GM23338 (cell line): ENCODE measurements around the gene PDXK. TPM values are rescaled to one million over a fixed set of nuclear protein-coding genes. Genes with fewer than 3 reads are reported as not detected.

Experiments
- ATAC-seq: fragments of 200-7000 bp; cut with Tn5 transposase; 3 replicates; pipeline ENCODE4 v1.9.1; 2020
- DNase-seq: peaks from one replicate; pipeline ENCODE4 v3.0.0-alpha.2; 2015; ENCODE audit warnings: low spot score
- H2AFZ ChIP-seq: fragments of 200-600 bp; sonication (generic); 2 replicates; pipeline ENCODE4 v1.8.0; 2016; ENCODE audit warnings: antibody characterized with exemption, mild to moderate bottlenecking, moderate library complexity
- H3F3A ChIP-seq: fragments of 200-600 bp; sonication (generic); replicated peaks from 2 replicates; pipeline ENCODE4 v1.8.0; 2017; ENCODE audit warnings: antibody characterized with exemption, mixed run types, low read depth
- H3K27ac ChIP-seq: fragments of 200-600 bp; sonication (generic); 2 replicates; pipeline ENCODE4 v1.6.1; 2016; ENCODE audit warnings: low read depth
- H3K27me3 ChIP-seq: fragments of 200-600 bp; sonication (generic); 2 replicates; pipeline ENCODE4 v1.8.0; 2016; ENCODE audit warnings: mild to moderate bottlenecking, mixed run types, moderate library complexity; ENCODE audit not compliant: insufficient read depth
- H3K36me3 ChIP-seq: fragments of 200-600 bp; sonication (generic); 2 replicates; pipeline ENCODE4 v1.8.0; 2016; ENCODE audit warnings: mild to moderate bottlenecking; ENCODE audit not compliant: insufficient read depth
- H3K4me1 ChIP-seq: fragments of 200-600 bp; sonication (generic); 2 replicates; pipeline ENCODE4 v1.8.0; 2016; ENCODE audit warnings: mild to moderate bottlenecking, moderate library complexity; ENCODE audit not compliant: insufficient read depth
- H3K4me2 ChIP-seq: fragments of 200-600 bp; sonication (generic); 2 replicates; pipeline ENCODE4 v1.7.1; 2017; ENCODE audit warnings: mixed run types
- H3K4me3 ChIP-seq: fragments of 200-600 bp; sonication (generic); 2 replicates; pipeline ENCODE4 v1.6.1; 2016; ENCODE audit warnings: mixed run types
- H3K79me2 ChIP-seq: fragments of 200-600 bp; sonication (generic); replicated peaks from 2 replicates; pipeline ENCODE4 v1.8.0; 2017; ENCODE audit warnings: mild to moderate bottlenecking; ENCODE audit not compliant: insufficient read depth
- H3K9me2 ChIP-seq: fragments of 200-600 bp; sonication (generic); 2 replicates; pipeline ENCODE4 v1.8.0; 2017; ENCODE audit not compliant: insufficient read depth
- H4K20me1 ChIP-seq: fragments of 200-600 bp; sonication (generic); replicated peaks from 2 replicates; pipeline ENCODE4 v1.8.0; 2017; ENCODE audit warnings: mild to moderate bottlenecking; ENCODE audit not compliant: insufficient read depth
- H3K27ac Mint-ChIP-seq: 2 replicates; pipeline ENCODE4 v1.8.0; 2020; ENCODE audit warnings: inconsistent platforms, mild to moderate bottlenecking, moderate library complexity, mixed read lengths
- H3K27me3 Mint-ChIP-seq: 3 replicates; pipeline ENCODE4 v1.8.0; 2022; ENCODE audit warnings: low read depth, mild to moderate bottlenecking, moderate library complexity, mixed read lengths, inconsistent platforms; ENCODE audit not compliant: insufficient read depth, poor library complexity
- H3K36me3 Mint-ChIP-seq: 3 replicates; pipeline ENCODE4 v1.8.0; 2021; ENCODE audit warnings: low read depth, mild to moderate bottlenecking, inconsistent platforms, moderate library complexity, mixed read lengths
- H3K4me1 Mint-ChIP-seq: 3 replicates; pipeline ENCODE4 v1.8.0; 2020; ENCODE audit warnings: mild to moderate bottlenecking, inconsistent platforms, mixed read lengths
- H3K4me3 Mint-ChIP-seq: 3 replicates; pipeline ENCODE4 v1.8.0; 2021; ENCODE audit warnings: moderate library complexity, mild to moderate bottlenecking, inconsistent platforms, mixed read lengths
- H3K9me3 Mint-ChIP-seq: 3 replicates; pipeline ENCODE4 v1.8.0; 2020; ENCODE audit warnings: moderate library complexity, mild to moderate bottlenecking, inconsistent platforms, mixed read lengths
- CREB1 ChIP-seq: fragments of 250-450 bp; sonication (Bioruptor Pico); IDR thresholded peaks from 2 replicates; pipeline ENCODE4 v1.5.0; 2020; ENCODE audit warnings: low read depth, mild to moderate bottlenecking, moderate library complexity
- ETS1 ChIP-seq: IDR thresholded peaks from 2 replicates; pipeline ENCODE4 v1.6.1; 2016; ENCODE audit warnings: antibody characterized with exemption
- EZH2 ChIP-seq: fragments of 200-600 bp; sonication (generic); IDR thresholded peaks from one replicate; pipeline ENCODE4 v1.8.0; 2017; ENCODE audit warnings: antibody characterized with exemption, mild to moderate bottlenecking, low read depth; ENCODE audit not compliant: unreplicated experiment
- JUNB ChIP-seq: IDR thresholded peaks from one replicate; pipeline ENCODE4 v1.6.1; 2016; ENCODE audit warnings: antibody characterized with exemption; ENCODE audit not compliant: unreplicated experiment
- NANOG ChIP-seq: IDR thresholded peaks from 2 replicates; pipeline ENCODE4 v1.6.1; 2016; ENCODE audit warnings: antibody characterized with exemption, borderline replicate concordance
- POLR2AphosphoS5 ChIP-seq: IDR thresholded peaks from 2 replicates; pipeline ENCODE4 v1.6.1; 2016; ENCODE audit warnings: antibody characterized with exemption, low read depth
- REST ChIP-seq: IDR thresholded peaks from one replicate; pipeline ENCODE4 v1.6.1; 2018; ENCODE audit warnings: antibody characterized with exemption; ENCODE audit not compliant: unreplicated experiment
- STAT1 ChIP-seq: IDR thresholded peaks from one replicate; pipeline ENCODE4 v1.6.1; 2016; ENCODE audit warnings: antibody characterized with exemption; ENCODE audit not compliant: unreplicated experiment
- ZNF114 ChIP-seq: fragments of 250-450 bp; sonication (Bioruptor Pico); IDR thresholded peaks from 2 replicates; pipeline ENCODE4 v1.5.0; 2020; ENCODE audit warnings: mild to moderate bottlenecking, moderate library complexity
- ZNF331 ChIP-seq: fragments of 250-450 bp; sonication (Bioruptor Pico); IDR thresholded peaks from 2 replicates; pipeline ENCODE4 v1.5.0; 2020; ENCODE audit warnings: low read depth, mild to moderate bottlenecking, moderate library complexity
- ZNF462 ChIP-seq: fragments of 250-450 bp; sonication (Bioruptor Pico); IDR thresholded peaks from 2 replicates; pipeline ENCODE4 v1.5.0; 2020; ENCODE audit warnings: mild to moderate bottlenecking, moderate library complexity
- polyA plus RNA-seq: library from polyadenylated mRNA; unstranded; fragments of >200 nt; fragmentation: Nextera tagmentation; extraction: Ambion mirVana; gene quantifications from 2 replicates; pipeline ENCODE4 v1.2.1, GENCODE V29; 2016
- total RNA-seq: library from RNA; depleted of rRNA; stranded (reverse); fragments of >200 nt; shearing (Covaris generic); gene quantifications from 2 replicates; pipeline ENCODE4 v1.2.3, GENCODE V29; 2014

PDXK gene
- total and polyA plus RNA-seq, 2 experiments from 2014 or later = 53.2 to 66.3 TPM

GRCh38 chr21:43800124-43800523, 81.2 kb downstream of the PDXK start (continued):
- TF ChIP-seq REST (no peak), ETS1 (no peak), EZH2 (no peak), STAT1 (no peak), CREB1 (CRISPR knock-in tag) (no peak), ZNF114 (no peak), JUNB (no peak)

GRCh38 chr21:43800566-43800965, 81.6 kb downstream of the PDXK start:
- Histone ChIP-seq H3K9me2 (no peaks in the 10 kb centered on the region), H3K36me3 (peaks cover 25% of the 10 kb centered on the region), H3K27me3 (no peaks in the 10 kb centered on the region), H3K4me1 (no peaks in the 10 kb centered on the region), H3F3A (0 out of 2 replicates have a peak, but pooled peaks cover 3% of the 10 kb centered on the region), H2AFZ (no peak overlapping the region), H3K27ac (no peak overlapping the region), H3K4me3 (no peak overlapping the region), H4K20me1 (no peaks in the 10 kb centered on the region; the same call in 1 of the 2 replicates), H3K4me2 (no peak overlapping the region), H3K79me2 (peaks cover 3% of the 10 kb centered on the region)
- no peaks in the 10 kb centered on the region for H3K9me3 Mint-ChIP-seq
- ATAC-seq (no peak), DNase-seq (no peak)
- peaks cover 16% of the 10 kb centered on the region for H3K27me3 Mint-ChIP-seq
- no peaks in the 10 kb centered on the region for H3K4me1 Mint-ChIP-seq
- no peak overlapping the region for H3K27ac Mint-ChIP-seq
- H3K4me3 Mint-ChIP-seq = no peak overlapping the region
- peaks cover 83% of the 10 kb centered on the region for H3K36me3 Mint-ChIP-seq
- TF ChIP-seq EZH2 (no peak), POLR2AphosphoS5 (no peak), ZNF331 (no peak), STAT1 (no peak), ZNF462 (CRISPR knock-in tag) (no peak), REST (no peak), JUNB (no peak), CREB1 (CRISPR knock-in tag) (no peak), NANOG (no peak)
